ENCODE measurements around the gene DDX43. TPM values are rescaled to one million over a fixed set of nuclear protein-coding genes. Genes with fewer than 3 reads are reported as not detected.
"Not testable (repeated sequence)": the region's sequence is repeated elsewhere in the genome, so short reads cannot be mapped to it uniquely, and the experiment has no call there.

Gene DDX43
- total RNA-seq, 1 experiment from 2014 or later, result not detected

DNA sequence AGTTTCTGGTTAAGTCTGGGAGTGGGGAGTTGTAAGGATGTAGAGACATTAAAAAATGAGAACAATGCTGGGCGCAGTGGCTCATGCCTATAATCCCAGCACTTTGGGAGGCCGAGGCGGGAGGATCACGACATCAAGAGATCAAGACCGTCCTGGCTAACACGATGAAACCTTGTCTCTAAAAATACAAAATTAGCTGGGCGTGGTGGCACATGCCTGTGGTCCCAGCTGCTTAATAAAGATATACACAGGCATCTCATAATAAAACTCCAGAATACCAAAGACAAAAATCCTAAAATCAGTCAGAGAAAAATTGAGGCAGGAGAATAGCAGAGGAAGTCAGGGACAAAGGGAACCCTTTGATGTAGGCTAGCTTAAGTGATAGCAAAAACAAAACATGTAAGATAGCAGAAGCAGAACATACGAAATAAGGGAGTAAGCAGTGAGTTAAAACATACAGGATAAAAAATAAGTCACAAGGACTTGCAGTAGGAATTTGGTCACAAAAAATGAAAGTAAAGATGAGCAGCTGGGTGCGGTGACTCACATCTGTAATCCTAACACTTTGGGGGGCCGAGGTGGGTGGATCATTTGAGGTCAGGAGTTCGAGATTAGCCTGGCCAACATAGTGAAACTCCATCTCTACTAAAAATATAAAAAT, 23.6 kb downstream of the DDX43 start:
- no peak overlapping the region for H3K27ac ChIP-seq
- no peaks in the 10 kb centered on the region for H3K9me3 ChIP-seq (replicated peaks)

DNA sequence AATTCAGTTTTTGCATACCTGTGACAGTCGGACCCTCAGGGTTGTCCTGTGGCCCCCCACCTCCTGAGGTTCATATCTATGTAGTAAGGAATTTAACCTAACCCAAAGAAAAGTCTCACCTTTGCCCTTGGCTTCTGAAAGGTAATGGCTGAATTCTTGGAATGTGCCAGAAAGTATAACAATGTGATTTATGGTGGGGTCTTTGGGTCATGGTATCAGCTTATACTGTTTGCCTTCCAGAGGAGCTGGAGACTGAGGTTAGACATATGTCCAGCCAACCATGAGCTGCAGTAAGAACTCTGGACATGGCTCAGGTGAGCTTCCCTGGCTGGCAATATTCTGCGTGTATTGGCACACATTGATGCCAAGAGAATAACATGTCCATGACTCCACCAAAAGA, 26.9 kb downstream of the DDX43 start:
- DNase-seq, result no peak
- H3K27ac ChIP-seq, result no peak overlapping the region
- H3K27me3 ChIP-seq, result no peaks in the 10 kb centered on the region
- H3K9me3 ChIP-seq (replicated peaks), result no peaks in the 10 kb centered on the region
- H3K36me3 ChIP-seq, result peaks cover 21% of the 10 kb centered on the region
- no peak overlapping the region for H3K4me3 ChIP-seq
- H3K4me1 ChIP-seq, result no peaks in the 10 kb centered on the region

More for the DNA sequence above, 23.6 kb downstream of the DDX43 start:
- Histone ChIP-seq H3K27me3 (no peaks in the 10 kb centered on the region), H3K4me3 (no peak overlapping the region), H3K36me3 (peaks cover 10% of the 10 kb centered on the region), H3K4me1 (no peaks in the 10 kb centered on the region)
- DNase-seq, result peak; percentile 18 to 19

DNA sequence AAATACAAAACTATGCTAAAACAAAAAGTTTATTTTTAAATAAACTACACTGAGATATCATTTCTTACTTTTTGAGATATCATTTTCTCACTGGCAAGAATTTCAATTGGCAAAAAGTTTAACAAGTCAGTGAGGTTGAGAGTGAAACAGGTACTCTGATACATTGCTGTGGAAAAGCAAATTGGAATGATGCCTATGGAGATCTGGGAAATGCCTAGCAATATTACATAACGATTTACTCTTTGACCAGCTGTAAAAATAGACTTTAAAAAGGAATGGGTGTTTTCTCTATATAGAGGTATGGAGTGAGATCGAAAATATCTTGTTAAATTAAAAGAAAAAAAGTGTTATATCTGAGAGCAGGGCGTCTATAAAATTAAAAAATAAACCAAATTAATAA, 40.6 kb downstream of the DDX43 start:
- Histone ChIP-seq H3K36me3 (peaks cover 9% of the 10 kb centered on the region), H3K27me3 (no peaks in the 10 kb centered on the region), H3K27ac (no peak overlapping the region), H3K4me3 (no peak overlapping the region), H3K4me1 (no peaks in the 10 kb centered on the region), H3K9me3 (replicated peaks) (no peaks in the 10 kb centered on the region)
- no peak for DNase-seq

DNA sequence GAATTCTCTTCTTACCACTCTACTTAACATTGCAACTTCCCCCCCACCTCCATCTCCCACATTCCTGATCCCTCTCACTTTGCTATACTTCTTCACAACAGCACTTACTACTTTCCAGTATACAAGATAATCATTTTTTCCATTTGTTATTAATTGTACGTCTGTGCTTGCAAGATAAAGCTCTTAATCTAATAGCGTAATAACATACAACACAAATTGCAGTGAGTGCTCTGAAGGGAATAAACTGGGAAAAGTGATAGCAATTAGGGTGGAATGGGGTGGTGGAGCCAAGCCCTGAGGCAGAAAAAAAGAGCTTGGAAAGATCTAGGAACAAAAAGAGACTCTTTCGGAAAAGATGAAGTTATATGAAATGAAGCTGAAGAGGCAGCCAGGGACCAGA, 48.9 kb downstream of the DDX43 start:
- Histone ChIP-seq H3K4me3 (no peak overlapping the region), H3K9me3 (replicated peaks) (no peaks in the 10 kb centered on the region), H3K4me1 (no peaks in the 10 kb centered on the region), H3K36me3 (0 out of 2 replicates have a peak, but pooled peaks cover 10% of the 10 kb centered on the region), H3K27me3 (no peaks in the 10 kb centered on the region), H3K27ac (no peak overlapping the region)
- DNase-seq, result no peak

DNA sequence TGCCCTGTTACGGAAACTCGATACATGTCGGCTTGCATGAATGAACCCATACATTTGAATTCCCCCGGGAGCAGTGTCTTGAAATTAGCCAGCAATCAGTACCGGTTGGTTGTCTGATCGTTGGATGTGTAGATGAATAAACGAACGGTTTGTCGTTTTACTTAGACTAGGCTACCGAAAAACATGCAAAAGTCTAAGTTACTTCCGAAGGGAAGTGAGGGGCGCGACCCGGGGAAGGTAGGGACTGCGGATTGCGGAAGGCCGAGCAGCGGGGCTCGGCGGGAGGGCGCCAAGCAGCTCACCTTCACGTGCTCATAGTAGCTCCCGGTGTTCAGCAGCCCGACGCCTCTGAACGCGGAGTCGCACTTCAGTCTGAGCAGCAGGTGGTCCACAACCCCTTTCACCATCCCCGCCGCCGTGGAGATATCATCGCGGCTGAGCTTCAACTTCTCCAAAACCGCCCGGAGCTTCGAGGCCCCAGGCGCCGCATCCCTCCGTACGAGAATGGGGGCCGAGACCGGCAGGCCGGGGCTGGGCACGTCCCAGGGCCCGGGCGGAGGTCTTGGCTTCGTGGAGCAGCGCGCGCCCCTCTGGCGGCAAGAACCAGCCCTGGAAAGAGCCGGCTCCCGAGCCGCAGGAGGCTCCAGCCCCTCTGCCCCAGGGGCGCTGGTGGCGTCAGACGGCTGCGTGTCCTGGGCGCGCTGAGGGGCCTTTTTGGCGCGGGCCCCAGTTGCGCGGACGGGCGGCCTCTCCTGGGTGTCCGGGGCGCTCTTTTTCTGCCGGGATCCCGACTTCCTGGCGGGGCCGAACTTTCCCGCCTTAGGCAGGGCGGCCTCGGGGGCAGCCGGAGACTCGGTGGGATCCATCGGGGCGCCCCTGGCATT, 56.8 kb downstream of the DDX43 start:
- Histone ChIP-seq H3K4me1 (no peaks in the 10 kb centered on the region), H3K27me3 (no peaks in the 10 kb centered on the region), H3K36me3 (no peaks in the 10 kb centered on the region), H3K9me3 (replicated peaks) (no peaks in the 10 kb centered on the region), H3K27ac (peak overlapping the region; percentile 93), H3K4me3 (peak overlapping the region; percentile 72)
- DNase-seq, result peak; percentile 30 to 50

DNA sequence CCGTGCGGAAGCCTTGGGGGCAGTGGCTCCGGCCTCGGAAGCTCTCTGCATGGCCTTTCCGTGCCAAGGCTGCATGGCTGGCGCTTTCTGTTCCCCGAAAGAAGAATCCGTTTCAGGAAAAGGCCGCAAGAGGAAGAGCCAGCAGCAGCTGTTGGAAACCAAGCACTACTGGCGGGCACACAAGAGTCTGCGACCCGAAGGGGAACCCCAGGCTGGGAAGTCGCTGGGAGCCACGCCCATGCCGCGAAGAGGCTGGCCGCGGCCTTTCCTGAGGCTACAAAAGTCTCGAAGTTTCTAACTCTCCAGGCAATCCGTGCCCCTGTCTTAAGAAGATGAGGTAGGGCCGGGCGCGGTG, 57.5 kb downstream of the DDX43 start, which contains the start of gene CGAS:
Gene CGAS, minus strand, starts transcription at position 191 of the 355 bp plus-strand sequence. Its CDS starts 116 bp downstream, at position 75.
- Histone ChIP-seq H3K4me1 (no peaks in the 10 kb centered on the region), H3K9me3 (replicated peaks) (no peaks in the 10 kb centered on the region), H3K36me3 (no peaks in the 10 kb centered on the region), H3K27ac (peak within 1 kb of the TSS; percentile 93), H3K4me3 (peak within 1 kb of the TSS; percentile 72), H3K27me3 (no peaks in the 10 kb centered on the region)
- peak; percentile 74 to 78 for DNase-seq

DNA sequence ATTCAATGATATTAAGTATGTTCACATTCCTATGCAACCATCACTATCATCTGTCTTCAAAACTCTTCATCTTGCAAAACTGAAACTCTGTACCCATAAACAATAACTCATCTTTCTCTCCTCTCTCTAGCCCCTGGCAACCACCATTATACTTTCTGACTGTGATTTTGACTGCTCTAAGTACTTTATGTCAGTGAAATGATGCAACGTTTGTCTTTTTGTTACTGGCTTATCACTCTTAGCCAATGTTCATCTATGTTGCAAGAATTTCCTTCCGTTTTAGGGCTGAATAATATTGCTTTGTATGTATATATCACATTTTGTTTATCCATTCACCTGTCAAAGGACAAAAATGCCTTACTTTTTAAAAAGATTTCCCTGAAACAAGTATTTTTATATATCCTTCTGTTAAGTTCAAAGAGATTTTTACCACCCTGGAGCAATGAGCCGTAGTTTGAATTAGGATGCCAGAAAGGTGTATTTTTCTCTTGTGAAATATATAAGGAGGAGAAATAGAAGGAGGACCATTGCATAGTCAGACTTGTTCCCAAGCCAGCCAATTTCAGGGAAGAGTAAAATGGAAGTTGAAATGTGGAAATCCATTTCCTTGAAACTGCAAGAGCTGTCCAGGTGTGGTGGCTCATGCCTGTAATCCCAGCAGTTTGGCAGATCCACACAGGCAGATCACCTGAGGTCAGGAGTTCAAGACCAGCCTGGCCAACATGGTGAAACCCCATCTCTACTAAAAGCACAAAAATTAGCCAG, 61.4 kb downstream of the DDX43 start:
- H3K27ac ChIP-seq, result no peak overlapping the region
- H3K36me3 ChIP-seq, result no peaks in the 10 kb centered on the region
- DNase-seq, result no peak
- no peaks in the 10 kb centered on the region for H3K4me1 ChIP-seq
- H3K9me3 ChIP-seq (replicated peaks), result no peaks in the 10 kb centered on the region
- H3K27me3 ChIP-seq, result no peaks in the 10 kb centered on the region
- H3K4me3 ChIP-seq, result no peak overlapping the region

DNA sequence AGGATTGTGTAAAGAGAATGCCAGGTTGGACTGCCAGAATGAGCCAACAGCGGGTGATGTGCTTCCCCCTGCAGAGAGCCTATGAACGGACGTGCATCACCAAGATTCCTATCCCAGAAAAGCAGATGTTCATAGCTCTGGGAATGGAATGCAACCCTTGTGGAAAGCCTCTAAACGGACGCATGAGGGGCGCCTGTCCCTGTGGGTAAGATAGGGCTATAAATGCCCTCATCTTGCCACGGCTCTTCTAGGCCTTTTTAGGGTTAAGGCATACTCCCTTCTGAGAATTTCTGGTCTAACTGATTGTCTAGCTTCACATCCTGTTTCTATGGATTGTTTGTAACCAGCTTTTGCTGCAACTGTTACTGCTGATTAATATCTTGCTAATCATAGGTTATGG, 64.8 kb downstream of the DDX43 start:
- H3K9me3 ChIP-seq (replicated peaks); H3K27ac ChIP-seq; H3K4me1 ChIP-seq; H3K27me3 ChIP-seq; H3K36me3 ChIP-seq; DNase-seq; H3K4me3 ChIP-seq: not testable (repeated sequence)

DNA sequence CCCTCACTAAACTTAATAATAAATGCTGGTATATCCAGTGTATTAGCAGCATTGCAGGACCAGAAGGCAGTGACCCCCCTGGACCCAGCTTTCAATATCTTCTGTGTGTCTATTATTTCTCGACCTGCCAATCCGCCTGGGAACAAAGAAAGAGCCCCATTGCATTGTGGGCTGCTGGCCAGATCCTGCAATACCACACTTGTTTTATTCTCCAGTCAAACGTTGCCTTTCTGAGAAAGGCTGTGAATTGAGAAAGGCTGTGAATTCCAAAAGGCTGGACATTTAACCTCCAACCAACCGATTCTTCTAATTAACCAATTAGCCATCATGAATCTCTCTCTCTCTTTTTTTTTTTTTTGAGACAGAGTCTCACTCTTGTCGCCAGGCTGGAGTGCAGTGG, 65.4 kb downstream of the DDX43 start:
- no peaks in the 10 kb centered on the region for H3K27me3 ChIP-seq
- no peaks in the 10 kb centered on the region for H3K4me1 ChIP-seq
- no peak overlapping the region for H3K27ac ChIP-seq
- no peaks in the 10 kb centered on the region for H3K9me3 ChIP-seq (replicated peaks)
- H3K4me3 ChIP-seq, result no peak overlapping the region
- peaks cover 5% of the 10 kb centered on the region for H3K36me3 ChIP-seq
- DNase-seq, result no peak

DNA sequence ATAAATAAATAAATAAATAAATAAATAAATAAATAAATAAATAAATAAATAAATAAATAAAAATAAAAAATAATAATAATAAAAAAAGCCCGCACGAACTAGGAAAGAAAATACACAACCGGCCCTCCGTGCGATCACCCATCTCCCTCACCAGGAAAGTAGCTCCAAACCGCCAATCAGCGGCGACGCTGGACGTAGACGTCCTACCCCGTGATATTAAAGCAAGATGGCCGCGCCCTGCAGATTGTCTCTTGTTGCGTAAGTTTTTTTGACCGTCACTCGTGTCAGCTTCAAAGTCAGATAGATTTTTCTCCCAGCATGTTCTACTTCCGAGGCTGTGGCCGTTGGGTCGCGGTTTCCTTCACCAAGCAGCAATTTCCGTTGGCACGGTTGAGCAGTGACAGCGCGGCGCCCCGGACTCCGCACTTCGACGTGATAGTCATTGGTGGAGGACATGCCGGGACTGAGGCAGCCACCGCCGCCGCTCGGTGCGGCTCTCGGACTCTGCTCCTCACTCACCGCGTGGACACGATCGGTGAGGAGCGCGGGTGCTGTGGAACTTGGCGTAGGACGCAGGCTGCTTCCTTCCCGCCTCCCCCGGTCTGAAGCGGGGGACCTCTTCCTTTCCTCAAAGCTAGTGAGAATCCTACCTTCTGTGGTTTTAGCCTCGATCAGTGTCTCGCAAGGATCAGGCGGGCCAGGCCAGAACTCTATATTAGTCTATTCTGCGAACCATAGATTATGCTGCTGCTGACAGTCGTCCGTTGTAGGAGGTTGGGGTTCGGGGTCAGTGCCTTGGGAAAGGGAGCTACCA, 67.1 kb downstream of the DDX43 start, which contains the start of gene MTO1:
Gene MTO1, plus strand, starts transcription at position 201 of the 814 bp plus-strand sequence. Its CDS starts 118 bp downstream, at position 319.
- peaks cover 8% of the 10 kb centered on the region for H3K36me3 ChIP-seq

More for the DNA sequence above, 67.1 kb downstream of the DDX43 start, which contains the start of gene MTO1:
- H3K9me3 ChIP-seq (replicated peaks), result no peaks in the 10 kb centered on the region
- peak; percentile 84 to 91 for DNase-seq
- H3K27me3 ChIP-seq, result no peaks in the 10 kb centered on the region
- peak within 1 kb of the TSS; percentile 70 for H3K27ac ChIP-seq
- H3K4me1 ChIP-seq, result no peaks in the 10 kb centered on the region
- H3K4me3 ChIP-seq, result peak within 1 kb of the TSS; percentile 80

Other genes starting within 250 kb of the DDX43 start
- not detected in 2 replicates for gene KHDC1L, start 169.3 kb upstream of the DDX43 start, total RNA-seq (2014; rRNA removed; shearing (Covaris generic))
- not detected in 2 replicates for gene KHDC1, start 131.6 kb upstream of the DDX43 start, total RNA-seq (2014; rRNA removed; shearing (Covaris generic))
- not detected in 2 replicates for gene DPPA5, start 40.6 kb upstream of the DDX43 start, total RNA-seq (2014; rRNA removed; shearing (Covaris generic))
- gene KHDC3L, start 32.2 kb upstream of the DDX43 start, total RNA-seq (2014; rRNA removed; shearing (Covaris generic)), result not detected in 2 replicates
- gene OOEP, start 24.9 kb upstream of the DDX43 start, total RNA-seq (2014; rRNA removed; shearing (Covaris generic)), result not detected in 2 replicates
- 16.5 and 17.9 TPM in 2 replicates for gene CGAS, start 57.5 kb downstream of the DDX43 start, total RNA-seq (2014; rRNA removed; shearing (Covaris generic))
- 26.9 and 41.1 TPM in 2 replicates for gene MTO1, start 66.9 kb downstream of the DDX43 start, total RNA-seq (2014; rRNA removed; shearing (Covaris generic))
- gene EEF1A1, start 126.2 kb downstream of the DDX43 start, total RNA-seq (2014; rRNA removed; shearing (Covaris generic)), result 14,252 and 14,593 TPM in 2 replicates

All from SJCRH30 (cell line).